Body of pancreas (tissue), 4 donors: ENCODE measurements around the gene MICALL1. TPM values are rescaled to one million over a fixed set of nuclear protein-coding genes. Genes with fewer than 3 reads are reported as not detected.

Source experiments
- ATAC-seq: fragments of 150-250 bp; one replicate; pipeline ENCODE4 v1.9.1; 2016
- DNase-seq, 4 donors: peaks; one replicate each; pipeline ENCODE4 v3.0.0-alpha.2; 2019
- H3K27ac ChIP-seq, 4 donors: fragments of 200-600 bp; sonication (generic); 1 replicate in 3 of 4; 2 replicates in 1 of 4; pipeline versions ENCODE4 v1.5.1 to v1.6.1; 2016 to 2019; ENCODE audit warnings: mild to moderate bottlenecking in 1 of 4, mixed read lengths in 1 of 4, moderate library complexity in 1 of 4
- H3K27me3 ChIP-seq, 2 donors: fragments of 200-600 bp; sonication (generic); one replicate each; pipeline ENCODE4 v1.6.0; 2016; ENCODE audit warnings: mild to moderate bottlenecking in 1 of 2
- H3K36me3 ChIP-seq, 2 donors: fragments of 200-600 bp; sonication (generic); replicated peaks in 1 of 2; 2 replicates each; pipeline ENCODE4 v1.5.1; 2016; ENCODE audit warnings: low read depth in 2 of 2; ENCODE audit not compliant: insufficient read depth in 1 of 2
- H3K4me1 ChIP-seq: fragments of 200-600 bp; sonication (generic); one replicate; pipeline ENCODE4 v1.6.0; 2016
- H3K4me3 ChIP-seq, 2 donors: fragments of 200-600 bp; sonication (generic); 1 replicate in 1 of 2; 2 replicates in 1 of 2; pipeline ENCODE4 v1.5.1; 2016 to 2019
- H3K9me3 ChIP-seq, 3 donors: fragments of 200-600 bp; sonication (generic); 1 replicate in 2 of 3; 2 replicates in 1 of 3; pipeline ENCODE4 v1.5.1; 2016
- CTCF ChIP-seq, 7 experiments: fragments of 450-650 bp in 4 of 7; fragments of 200-600 bp in 3 of 7; sonication (generic) in 3 of 7; IDR thresholded peaks; one replicate each; pipeline ENCODE4 v1.5.1; 2016 to 2019; ENCODE audit warnings: antibody characterized with exemption in 7 of 7
- POLR2A ChIP-seq, 3 donors: fragments of 450-650 bp; IDR thresholded peaks; one replicate each; pipeline ENCODE4 v1.6.1; 2016; ENCODE audit warnings: antibody characterized with exemption in 3 of 3, mild to moderate bottlenecking in 2 of 3
- WGBS, 2 donors: methylation state at CpG; one replicate each; pipeline ENCODE4 v1.1.5; 2017; 5-methylcytosine and 5-hydroxymethylcytosine counted together
- intact Hi-C: fragments of 100-400 bp; cut with DNase I; formaldehyde crosslinking; loops from one replicate; pipeline ENCODE4 v1.15.1; 2023
- total RNA-seq, 2 donors: library from RNA; depleted of rRNA; stranded (reverse); fragments of >200 nt; gene quantifications; one replicate each; pipeline ENCODE4 v1.1.0, GENCODE V29; 2016

Gene MICALL1
- total RNA-seq, 2 donors from 2014 or later = 19.2 to 34.9 TPM

- no peak for DNase-seq
- 57 to 74% methylated on average over 1 to 7 of the region's 8 CpGs for WGBS, 2 donors
- no peaks in the 10 kb centered on the region for H3K27me3 ChIP-seq
- no peak for ATAC-seq
- no peak overlapping the region for H3K4me3 ChIP-seq
- no peak overlapping the region for H3K27ac ChIP-seq
- peaks cover 8% of the 10 kb centered on the region for H3K4me1 ChIP-seq
- no peaks in the 10 kb centered on the region for H3K36me3 ChIP-seq
- no peak for TF ChIP-seq CTCF (IDR thresholded peaks at IDR 0.05)
- TF ChIP-seq POLR2A (IDR thresholded peaks at IDR 0.05) = no peak
- intact Hi-C loops = no loop called here
- no peaks in the 10 kb centered on the region for H3K9me3 ChIP-seq
These were observed 73.7 kb downstream of the MICALL1 start for GRCh38 chr22:37979782-37980181.

GRCh38 chr22:37981282-37982011, 75.3 kb downstream of the MICALL1 start:
- 83 to 84% methylated on average over 5 to 6 of the region's 6 CpGs for WGBS, 2 donors
- Histone ChIP-seq H3K9me3 (no peaks in the 10 kb centered on the region), H3K27ac (no peak overlapping the region), H3K4me1 (peaks cover 13% of the 10 kb centered on the region), H3K36me3 (no peaks in the 10 kb centered on the region), H3K27me3 (no peaks in the 10 kb centered on the region), H3K4me3 (no peak overlapping the region)
- intact Hi-C loops = no loop called here
- DNase-seq (no peak), ATAC-seq (no peak)
- TF ChIP-seq POLR2A (IDR thresholded peaks at IDR 0.05) (no peak), CTCF (IDR thresholded peaks at IDR 0.05) (no peak)

GRCh38 chr22:37982151-37982785, 76.2 kb downstream of the MICALL1 start:
- Histone ChIP-seq H3K36me3 (no peaks in the 10 kb centered on the region), H3K4me1 (peaks cover 13% of the 10 kb centered on the region), H3K27ac (no peak overlapping the region), H3K27me3 (no peaks in the 10 kb centered on the region), H3K9me3 (no peaks in the 10 kb centered on the region), H3K4me3 (no peak overlapping the region)
- ATAC-seq (no peak), DNase-seq (no peak)
- no peak for TF ChIP-seq CTCF (IDR thresholded peaks at IDR 0.05)
- TF ChIP-seq POLR2A (IDR thresholded peaks at IDR 0.05) = no peak
- intact Hi-C loops = no loop called here
- WGBS, 2 donors = 86 to 89% methylated on average over 8 of the region's 8 CpGs

GRCh38 chr22:37982938-37983859, 77.1 kb downstream of the MICALL1 start:
- H3K4me3 ChIP-seq = no peak overlapping the region
- no peak for DNase-seq

More at GRCh38 chr22:37982938-37983859, 77.1 kb downstream of the MICALL1 start:
- TF ChIP-seq POLR2A (IDR thresholded peaks at IDR 0.05) (no peak), CTCF (IDR thresholded peaks at IDR 0.05) (no peak)
- H3K9me3 ChIP-seq = no peaks in the 10 kb centered on the region
- H3K27ac ChIP-seq = no peak overlapping the region
- 79% methylated on average over 39 to 84 of the region's 84 CpGs for WGBS, 2 donors
- no peaks in the 10 kb centered on the region for H3K36me3 ChIP-seq
- peaks cover 13% of the 10 kb centered on the region for H3K4me1 ChIP-seq
- intact Hi-C loops = no loop called here
- no peaks in the 10 kb centered on the region for H3K27me3 ChIP-seq
- ATAC-seq = no peak
